Superior temporal gyrus (tissue), 1 donor: ENCODE results near the gene B3GALNT1.

ENCODE experiments used
- DNase-seq: peaks from one replicate; pipeline ENCODE4 v3.0.0-alpha.2; 2016; ENCODE audit errors: extremely low spot score

The B3GALNT1 gene, protein sequence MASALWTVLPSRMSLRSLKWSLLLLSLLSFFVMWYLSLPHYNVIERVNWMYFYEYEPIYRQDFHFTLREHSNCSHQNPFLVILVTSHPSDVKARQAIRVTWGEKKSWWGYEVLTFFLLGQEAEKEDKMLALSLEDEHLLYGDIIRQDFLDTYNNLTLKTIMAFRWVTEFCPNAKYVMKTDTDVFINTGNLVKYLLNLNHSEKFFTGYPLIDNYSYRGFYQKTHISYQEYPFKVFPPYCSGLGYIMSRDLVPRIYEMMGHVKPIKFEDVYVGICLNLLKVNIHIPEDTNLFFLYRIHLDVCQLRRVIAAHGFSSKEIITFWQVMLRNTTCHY

DNA sequence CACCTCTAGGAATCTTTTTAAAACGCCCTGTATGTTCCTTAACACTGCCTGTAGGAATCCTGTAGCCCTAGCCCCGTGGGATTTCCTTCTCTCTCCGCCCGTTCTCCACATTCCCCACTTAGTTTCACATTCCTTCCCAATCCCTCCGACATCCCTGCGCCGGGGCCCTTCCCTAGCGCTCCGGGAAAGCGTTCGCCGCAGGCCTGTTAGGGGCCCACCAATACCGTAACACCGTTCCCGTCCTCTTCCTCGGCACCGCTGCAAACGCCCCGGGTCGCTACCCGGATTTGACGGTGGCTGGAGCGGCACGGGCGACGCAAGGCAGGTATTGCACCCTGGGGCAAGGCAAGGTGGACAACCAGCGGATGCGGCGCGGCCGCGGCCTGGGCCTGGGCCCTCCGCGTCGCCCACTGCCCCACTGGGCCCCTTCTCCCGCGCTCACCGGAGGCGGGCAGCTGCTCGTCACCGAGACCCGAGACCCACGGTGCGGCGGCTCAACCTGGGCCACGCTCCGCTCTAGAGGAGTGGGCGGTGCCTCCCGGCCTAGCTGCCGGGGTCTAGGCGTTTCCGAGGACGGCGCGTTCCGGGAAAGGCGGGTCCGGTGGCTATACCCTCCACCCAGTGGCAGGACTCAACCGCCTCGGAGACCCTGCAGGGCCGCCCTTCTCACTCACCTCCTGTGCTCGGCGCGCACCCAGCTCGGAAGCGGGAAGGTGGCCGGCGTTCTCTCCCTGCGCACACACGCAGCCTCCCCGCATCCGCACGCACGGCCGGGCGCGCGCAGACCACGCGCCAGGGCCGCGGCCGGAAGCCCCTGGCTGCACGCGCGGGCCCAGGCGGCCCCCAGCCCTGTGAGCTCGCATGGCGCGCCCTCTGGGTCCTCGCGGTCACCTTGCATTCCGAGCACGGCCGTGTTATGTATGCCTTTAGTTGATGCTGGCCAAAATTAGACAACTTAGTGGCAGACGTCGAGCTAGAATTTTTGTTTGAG lies at the start of gene B3GALNT1:
B3GALNT1 (minus strand) TSS at position 789 of the 991 bp plus-strand sequence. CDS start 18,595 bp downstream, outside the sequence.
- peak; percentile 40 for DNase-seq

DNA sequence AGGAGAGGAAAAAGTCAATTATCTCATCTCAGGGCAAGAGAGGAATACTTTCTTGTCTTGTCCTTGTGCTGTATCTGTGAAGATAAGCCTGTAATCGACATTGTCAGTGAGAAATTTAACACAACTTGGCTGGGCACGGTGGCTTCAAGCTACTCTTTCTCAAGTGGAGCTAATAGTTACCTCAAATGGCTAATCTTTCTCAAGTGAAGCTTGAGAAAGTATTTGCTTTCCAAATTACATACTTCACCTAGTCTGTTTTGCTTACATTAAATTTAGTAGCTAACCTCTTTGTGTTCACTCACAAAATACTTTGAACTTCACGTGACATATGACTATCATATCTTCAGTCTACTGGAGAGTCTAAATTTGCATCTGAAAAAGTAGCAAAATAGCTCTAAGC lies 48.3 kb upstream of the B3GALNT1 start:
- no peak for DNase-seq

DNA sequence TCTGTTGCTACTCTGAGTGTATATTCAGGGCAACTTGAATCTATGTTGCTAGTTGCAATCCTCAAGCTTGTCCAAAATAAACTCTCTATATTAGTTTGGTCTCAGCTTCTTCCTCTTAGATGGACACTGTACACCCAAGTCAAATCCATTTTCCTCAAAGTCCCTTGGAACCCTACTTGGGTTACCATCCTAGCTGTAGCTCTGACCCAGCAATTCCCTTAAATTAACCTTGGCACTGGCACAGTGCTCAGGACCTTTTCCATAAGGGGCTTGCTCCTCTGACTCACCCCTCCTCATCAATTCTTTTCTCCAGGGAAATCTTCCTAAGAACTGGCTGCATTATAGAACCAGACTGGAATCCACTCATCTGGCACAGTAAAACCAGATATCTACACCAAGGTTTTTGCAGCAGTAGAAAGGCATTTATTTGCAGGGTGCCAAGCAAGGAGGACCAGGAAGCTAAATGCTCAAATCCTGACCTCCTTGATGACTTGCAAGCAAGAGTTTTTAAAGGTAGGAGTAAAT lies 44.9 kb upstream of the B3GALNT1 start:
- no peak for DNase-seq

DNA sequence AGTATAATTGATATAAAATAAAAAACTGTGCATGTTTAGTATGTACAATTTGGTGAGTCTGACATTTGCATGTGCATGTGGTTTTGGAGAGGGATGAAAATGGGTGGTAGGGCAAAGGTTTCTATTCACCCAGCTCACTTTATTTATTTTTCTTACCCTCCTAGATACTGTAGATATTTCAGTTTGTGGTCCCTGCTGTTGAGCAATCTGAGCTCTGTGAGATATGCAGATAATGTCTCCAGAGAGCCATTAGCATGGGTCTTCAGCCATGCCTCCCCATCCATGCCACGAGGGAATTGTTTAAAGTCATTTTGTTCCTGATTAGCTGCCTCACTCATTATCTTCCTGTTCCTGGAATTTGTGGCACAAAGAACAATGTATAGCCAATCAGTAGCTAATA lies 44.4 kb upstream of the B3GALNT1 start:
- no peak for DNase-seq

DNA sequence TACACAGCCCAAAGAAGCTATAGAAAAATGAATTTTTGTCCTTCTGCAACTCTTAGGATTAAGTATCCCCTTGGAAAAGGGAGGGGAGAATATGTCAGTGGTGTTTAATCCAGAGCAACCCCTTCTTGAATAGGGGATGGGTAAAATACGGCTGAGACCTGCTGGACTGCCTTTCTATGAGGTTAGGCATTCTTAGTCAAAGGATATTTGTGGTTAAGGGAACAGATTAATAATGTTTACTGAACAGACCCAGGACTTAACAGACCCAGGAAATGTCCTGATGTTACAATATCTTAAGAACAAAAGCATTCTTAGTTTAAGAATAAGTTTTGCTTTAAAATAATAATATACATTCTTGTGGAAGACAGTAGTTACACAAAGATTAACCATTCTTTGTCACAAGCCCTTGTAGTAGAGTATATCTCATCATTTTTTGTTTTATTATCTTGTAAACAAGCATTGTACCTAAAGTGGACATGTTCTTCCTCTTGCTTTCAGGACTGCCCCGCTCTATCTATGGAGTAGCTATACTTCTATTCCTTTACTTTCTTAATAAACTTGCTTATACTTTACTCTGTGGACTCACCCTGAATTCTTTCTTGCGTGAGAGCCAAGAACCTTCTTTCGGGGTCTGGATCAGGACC lies 43.8 kb upstream of the B3GALNT1 start:
- DNase-seq = no peak

DNA sequence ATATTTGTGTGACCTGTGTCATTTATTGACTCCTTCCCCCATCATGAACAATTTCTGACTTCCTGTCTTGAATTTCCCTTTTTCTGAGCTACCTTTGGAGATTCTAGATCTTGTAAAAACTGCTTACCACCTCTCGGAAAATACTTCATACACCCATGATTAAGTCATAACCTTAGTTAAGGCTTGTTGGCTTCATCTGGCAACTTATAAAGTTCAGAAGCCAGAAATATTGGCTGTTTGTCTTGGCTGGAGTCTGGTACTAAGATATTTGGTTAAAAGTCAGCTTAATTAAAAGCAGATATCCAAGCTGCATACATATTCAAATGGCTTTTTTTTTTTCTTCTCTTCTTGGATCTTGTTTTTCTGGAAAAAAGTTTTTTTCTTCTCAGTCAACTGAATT lies 37.3 kb upstream of the B3GALNT1 start:
- no peak for DNase-seq

DNA sequence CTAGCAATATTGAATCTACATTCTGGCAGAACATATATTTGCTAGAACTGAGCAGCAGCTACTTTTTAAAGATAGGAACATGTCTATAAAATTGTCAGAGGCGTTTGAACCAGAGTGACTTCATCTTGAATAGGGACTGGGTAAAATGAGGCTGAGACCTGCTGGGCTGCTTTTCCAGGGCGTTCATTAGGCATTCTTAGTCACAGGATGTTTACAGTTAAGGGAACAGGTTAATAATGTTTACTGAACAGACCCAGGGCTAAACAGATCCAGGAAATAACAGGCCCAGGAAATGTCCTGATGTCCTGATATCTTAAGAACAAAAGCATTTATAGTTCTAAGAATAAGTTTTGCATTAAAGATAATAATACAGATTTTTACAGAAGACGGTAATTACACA lies 34.5 kb upstream of the B3GALNT1 start:
- DNase-seq = no peak

DNA sequence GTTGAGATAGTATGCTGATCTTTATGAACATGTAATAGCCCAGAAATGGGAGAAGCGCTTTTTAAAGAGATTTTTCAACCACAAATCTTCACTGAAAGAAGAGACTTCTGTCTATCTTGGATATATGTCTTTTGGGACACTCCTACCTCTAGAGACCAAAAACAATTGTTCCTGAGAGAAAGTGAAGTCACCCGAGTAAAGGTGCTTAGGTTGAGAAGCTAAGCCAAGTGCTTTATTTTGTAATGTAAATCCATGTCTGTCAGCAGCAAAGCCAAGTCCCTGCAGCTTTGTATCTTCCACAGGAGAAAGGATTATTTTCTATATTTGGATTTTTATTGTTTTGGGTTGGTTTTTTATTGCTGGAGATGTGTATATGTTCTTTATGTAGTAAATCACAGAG lies 32.1 kb upstream of the B3GALNT1 start:
- no peak for DNase-seq

DNA sequence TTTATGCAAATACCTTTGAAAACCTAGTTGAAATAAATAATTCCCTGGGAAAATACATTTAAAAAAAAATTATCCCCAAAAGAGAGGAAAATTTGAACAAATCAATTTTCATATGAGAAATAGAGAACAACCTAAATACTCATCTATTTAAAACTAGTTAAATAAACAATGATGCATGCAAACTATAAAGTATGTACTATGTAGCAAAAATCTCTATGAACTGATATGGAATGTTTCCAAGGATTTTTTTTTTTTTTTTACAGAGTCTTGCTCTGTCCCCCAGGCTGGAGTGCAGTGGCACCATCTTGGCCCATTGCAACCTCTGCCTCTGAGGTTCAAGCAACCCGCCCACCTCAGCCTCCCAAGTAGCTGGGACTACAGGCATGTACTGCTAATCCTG lies 27.2 kb upstream of the B3GALNT1 start:
- DNase-seq = no peak

DNA sequence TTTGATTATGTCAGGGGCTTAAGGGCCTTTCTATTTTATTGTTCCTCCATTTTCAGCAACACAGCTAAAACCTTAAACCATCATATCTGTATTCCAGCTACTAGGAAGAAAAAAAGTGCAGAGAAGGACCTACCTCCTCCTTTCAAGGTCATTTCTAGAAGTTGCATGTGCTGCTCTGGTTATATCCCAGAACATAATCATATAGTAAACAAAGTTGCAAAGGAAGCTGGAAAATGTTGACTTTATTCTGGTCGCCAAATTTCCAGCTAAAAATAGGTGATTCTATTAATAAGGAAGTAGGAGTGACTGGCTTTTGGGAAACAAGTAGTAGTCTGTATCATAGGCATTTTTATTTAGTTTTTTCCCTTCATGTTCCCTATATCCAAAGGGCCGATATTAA lies 21.3 kb upstream of the B3GALNT1 start:
- DNase-seq = no peak

DNA sequence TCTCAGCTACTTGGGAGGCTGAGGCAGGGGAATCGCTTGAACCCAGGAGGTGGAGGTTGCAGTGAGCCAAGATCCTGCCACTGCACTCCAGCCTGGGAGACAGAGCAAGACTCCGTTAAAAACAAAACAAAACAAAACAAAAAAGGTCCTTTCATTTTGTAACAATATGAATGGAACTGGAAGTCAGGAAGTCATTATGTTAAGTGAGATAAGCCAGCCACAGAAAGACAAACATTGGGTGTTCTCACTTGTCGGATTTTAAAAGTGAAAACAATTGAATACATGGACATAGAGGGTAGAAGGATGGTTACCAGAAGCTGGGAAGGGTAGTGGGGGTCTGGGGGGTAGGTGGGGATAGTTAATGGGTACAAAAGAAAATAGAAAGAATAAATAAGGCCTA lies 12.5 kb upstream of the B3GALNT1 start:
- no peak for DNase-seq

DNA sequence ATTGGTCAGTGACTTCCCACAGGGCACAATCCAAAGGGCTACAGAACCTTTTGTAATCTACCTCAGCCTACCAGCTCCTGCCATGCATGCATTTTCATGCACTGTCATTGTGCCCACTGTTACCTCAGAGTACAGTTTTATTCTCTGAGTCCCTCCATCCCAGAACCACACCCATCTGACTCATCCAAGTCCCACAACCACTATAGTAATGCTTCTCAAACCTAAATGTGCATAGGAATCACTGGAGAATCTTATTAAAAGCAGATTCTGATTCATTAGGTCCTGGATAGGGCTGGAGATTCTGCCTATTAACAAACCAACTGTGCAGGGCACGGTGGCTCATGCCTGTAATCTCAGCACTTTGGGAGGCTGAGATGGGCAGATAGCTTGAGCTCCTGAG lies 3.7 kb upstream of the B3GALNT1 start:
- DNase-seq = no peak

DNA sequence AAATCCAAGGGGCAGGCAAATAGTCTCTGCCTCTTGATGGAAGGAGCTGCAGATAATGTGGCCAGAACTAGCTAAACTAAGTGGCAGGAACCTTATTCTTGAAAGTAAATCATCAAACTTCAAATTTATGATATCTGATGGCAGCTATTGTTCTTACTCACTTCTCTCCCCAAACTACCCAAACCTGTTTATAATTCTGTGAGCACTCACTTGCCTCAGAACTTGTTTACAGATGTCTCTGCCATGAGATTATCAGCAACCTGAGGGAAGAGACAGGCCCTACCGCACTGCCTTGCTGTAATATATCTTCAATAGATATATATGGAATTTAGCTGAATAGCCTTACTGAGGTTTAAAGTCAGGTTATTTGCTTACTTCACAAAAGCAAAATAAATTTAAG lies 2.2 kb upstream of the B3GALNT1 start:
- no peak for DNase-seq

DNA sequence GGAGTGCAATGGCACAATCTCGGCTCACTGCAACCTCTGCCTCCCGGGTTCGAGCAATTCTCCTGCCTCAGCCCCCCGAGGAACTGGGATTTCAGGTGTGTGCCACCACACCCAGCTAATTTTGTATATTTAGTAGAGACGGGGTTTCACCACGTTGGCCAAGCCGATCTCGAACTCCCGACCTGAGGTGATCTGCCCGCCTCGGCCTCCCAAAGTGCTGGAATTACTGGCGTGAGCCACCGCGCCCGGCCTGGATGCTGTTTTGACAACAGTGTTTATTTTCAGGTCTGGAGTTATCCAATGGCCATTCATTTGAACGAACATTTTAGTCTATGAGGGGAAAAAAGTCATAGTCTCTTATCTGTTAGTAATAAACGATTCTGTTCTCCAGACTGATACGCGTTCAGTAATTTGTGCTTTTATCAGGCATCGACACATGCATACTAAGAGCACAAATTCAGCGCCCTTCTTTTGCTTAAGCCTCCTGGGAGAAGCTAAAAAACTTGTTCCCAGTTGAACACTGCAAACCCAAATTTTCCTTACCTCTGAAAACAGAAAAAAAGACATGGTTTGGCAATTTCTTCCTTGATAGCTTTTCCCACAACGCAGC lies 1.3 kb downstream of the B3GALNT1 start:
- no peak for DNase-seq

DNA sequence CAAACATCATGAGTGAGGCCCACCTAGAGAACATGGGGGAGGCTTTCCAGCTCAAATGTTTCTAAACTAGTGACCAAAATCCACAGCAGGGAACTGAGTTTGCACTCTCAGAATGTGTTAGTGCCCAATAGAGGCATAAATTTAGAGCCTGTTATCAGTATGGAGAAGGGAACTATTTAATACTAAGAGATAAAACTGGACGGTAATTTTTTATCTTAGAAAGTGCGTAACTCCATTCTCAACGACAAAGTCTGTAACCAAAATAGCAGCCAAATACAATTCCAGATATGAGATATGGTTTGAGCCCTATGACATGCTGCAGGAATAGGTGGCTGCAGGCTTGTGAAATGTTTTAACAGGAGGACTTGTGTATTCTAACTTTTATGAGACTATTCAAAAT lies 3.5 kb downstream of the B3GALNT1 start:
- no peak for DNase-seq

DNA sequence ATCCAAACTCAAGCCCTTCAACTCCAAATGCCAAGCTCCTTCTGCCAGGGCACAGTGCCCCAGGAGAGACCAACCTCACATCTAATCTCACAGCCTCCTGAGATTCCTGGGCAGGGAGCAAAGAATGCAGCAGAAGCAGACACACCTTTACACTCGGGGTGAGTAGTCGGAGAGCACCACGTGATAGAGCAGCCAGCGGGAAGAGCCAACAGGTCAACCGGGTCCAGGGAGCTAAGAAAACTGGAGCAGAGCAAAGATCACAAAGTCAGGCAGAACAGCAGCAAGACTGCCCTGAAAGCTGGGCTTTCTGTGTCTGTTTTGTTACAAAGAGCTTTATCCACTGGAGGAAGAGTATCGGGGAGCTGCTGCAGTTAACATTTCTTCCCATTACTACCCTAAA lies 4.2 kb downstream of the B3GALNT1 start:
- no peak for DNase-seq

DNA sequence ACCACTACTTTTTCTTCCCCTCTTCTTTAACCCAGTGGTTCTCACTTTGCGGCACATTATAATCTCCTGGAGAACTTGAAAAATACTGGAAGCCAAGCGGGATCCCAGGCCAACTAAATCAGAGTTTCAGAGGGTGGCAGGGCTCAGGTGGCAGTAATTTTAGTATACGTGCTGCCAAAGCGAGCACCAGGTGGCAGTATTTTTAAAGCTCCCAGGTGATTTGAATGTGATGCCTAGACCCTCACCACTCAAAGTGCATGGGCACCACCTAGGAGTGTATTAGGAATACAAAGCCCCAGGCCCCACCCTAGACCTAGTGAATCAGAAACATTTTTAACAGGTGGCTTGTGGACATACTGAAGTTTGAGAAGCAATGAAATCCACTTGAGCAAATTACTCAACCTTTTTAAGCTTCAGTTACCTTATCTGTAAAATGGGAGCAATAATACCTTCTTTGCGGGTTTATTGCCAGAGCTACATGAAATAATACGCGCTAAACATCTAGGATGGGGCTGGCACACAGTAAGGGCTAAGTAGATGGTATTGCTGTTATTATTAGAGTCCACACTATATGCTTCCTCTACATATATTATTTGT lies 8.3 kb downstream of the B3GALNT1 start:
- DNase-seq = no peak

DNA sequence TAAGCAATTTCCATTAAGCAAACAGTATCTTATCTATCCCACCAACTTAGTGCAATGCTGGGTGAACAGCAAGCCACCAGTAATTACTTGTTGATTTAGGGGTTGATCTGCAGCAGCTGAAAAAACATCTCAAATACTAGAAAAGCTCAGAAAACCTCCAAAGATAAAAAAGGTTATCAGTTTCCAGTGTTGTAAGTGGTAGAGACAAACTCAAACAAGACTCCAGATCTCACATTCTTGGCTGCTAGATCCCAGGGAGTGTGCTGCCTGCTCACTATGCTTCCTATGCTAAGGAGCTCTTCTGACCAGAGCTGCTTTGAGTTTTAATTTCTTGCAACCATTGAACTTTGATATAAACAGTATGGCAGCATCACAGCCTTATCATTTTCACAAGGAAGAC lies 11.3 kb downstream of the B3GALNT1 start:
- DNase-seq = no peak

DNA sequence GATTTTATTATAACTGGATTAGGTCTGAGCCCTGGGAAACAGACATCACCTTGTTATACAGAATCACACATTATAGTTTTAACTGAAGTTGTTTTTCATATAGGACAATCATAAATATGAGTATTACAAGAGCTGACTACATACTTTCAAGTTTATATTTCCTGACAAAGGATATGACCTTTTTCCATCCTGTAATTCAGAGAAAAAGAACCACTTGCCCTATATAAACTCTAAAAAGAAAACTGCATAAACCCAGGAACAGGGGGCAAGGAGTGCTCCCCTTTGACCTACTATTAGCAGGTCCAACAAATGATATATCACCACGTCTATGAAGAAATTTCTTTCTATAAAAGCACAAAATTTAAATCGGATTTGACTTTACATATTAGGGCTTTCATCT lies 20.9 kb downstream of the B3GALNT1 start:
- no peak for DNase-seq

DNA sequence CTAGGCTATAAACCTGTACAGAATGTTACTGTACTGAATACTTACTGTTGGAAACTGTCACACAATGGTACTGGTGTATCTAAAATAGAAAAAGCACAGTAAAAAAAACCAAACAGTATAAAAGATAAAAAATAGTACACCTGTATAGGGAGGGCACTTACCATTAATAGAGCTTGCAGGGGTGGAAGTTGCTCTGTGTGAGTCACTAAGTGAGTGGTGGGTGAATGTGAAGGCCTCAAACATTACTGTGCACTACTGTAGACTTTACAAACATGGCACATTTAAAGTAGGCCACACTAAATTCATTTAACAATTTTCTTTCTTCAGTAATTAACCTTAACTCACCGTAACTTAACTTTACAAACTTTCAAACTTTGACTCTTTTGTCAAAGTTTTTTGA lies 22.0 kb downstream of the B3GALNT1 start:
- no peak for DNase-seq

DNA sequence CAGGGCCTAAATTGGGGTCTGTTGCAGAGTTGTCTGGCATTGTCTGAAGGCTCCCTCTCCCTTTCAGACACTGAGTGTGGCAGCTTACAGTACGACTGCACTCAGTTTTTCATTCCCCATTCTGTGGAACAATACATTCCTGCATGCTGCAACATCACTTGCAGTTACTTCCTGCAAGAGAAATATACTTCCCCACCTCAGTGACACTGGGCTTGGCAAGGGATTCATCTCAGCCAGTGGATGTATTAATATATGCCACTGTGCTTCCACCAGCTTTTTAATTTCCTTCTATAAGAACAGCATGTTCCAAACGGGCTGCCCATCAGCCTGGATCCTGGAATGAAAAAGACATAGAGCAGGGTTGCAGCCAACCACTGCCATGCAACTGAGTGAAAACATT lies 23.1 kb downstream of the B3GALNT1 start:
- no peak for DNase-seq
